ENCODE data around the gene ERBB4. TPM values are rescaled to one million over a fixed set of nuclear protein-coding genes. Genes with fewer than 3 reads are reported as not detected.

The ERBB4 gene
- total RNA-seq, 2 donors from 2014 or later = 1.0 to 32.8 TPM

- Histone ChIP-seq H3K4me1 (replicated peaks) (no peaks in the 10 kb centered on the region), H3K27me3 (replicated peaks; ENCODE audit: insufficient read depth) (no peaks in the 10 kb centered on the region), H3K36me3 (no peaks in the 10 kb centered on the region), H3K27ac (no peak overlapping the region), H3K9me3 (no peaks in the 10 kb centered on the region), H3K4me3 (no peak overlapping the region)
- 82% methylated on average over 5 of the region's 5 CpGs for WGBS
- TF ChIP-seq CTCF (IDR thresholded peaks at IDR 0.05) (no peak), POLR2A (IDR thresholded peaks at IDR 0.05) (no peak), POLR2AphosphoS5 (IDR thresholded peaks at IDR 0.05) (no peak)
- no peak for DNase-seq (ENCODE audit: low spot score)
- intact Hi-C loops (cut with DNase I) = no loop called here
These were observed 181.0 kb downstream of the ERBB4 start for GRCh38 chr2:212357606-212358005.

- Histone ChIP-seq H3K4me3 (no peak overlapping the region), H3K4me1 (replicated peaks) (no peaks in the 10 kb centered on the region), H3K27ac (no peak overlapping the region), H3K27me3 (replicated peaks; ENCODE audit: insufficient read depth) (no peaks in the 10 kb centered on the region), H3K36me3 (no peaks in the 10 kb centered on the region), H3K9me3 (no peaks in the 10 kb centered on the region)
- TF ChIP-seq POLR2AphosphoS5 (IDR thresholded peaks at IDR 0.05) (no peak), POLR2A (IDR thresholded peaks at IDR 0.05) (no peak), CTCF (IDR thresholded peaks at IDR 0.05) (no peak)
- intact Hi-C loops (cut with DNase I) = no loop called here
- DNase-seq (ENCODE audit: low spot score) = no peak
These were observed 184.2 kb downstream of the ERBB4 start for GRCh38 chr2:212354382-212354781.

- no peak for DNase-seq (ENCODE audit: low spot score)
- TF ChIP-seq POLR2A (IDR thresholded peaks at IDR 0.05) (no peak), CTCF (IDR thresholded peaks at IDR 0.05) (no peak), POLR2AphosphoS5 (IDR thresholded peaks at IDR 0.05) (no peak)
- Histone ChIP-seq H3K27ac (no peak overlapping the region), H3K27me3 (replicated peaks; ENCODE audit: insufficient read depth) (no peaks in the 10 kb centered on the region), H3K9me3 (no peaks in the 10 kb centered on the region), H3K4me3 (no peak overlapping the region), H3K4me1 (replicated peaks) (no peaks in the 10 kb centered on the region), H3K36me3 (no peaks in the 10 kb centered on the region)
- intact Hi-C loops (cut with DNase I) = no loop called here
- 71% methylated on average over 4 of the region's 4 CpGs for WGBS
These were observed 190.1 kb downstream of the ERBB4 start for GRCh38 chr2:212348501-212348900.

GRCh38 chr2:212346865-212347264, 191.7 kb downstream of the ERBB4 start:
- Histone ChIP-seq H3K27me3 (replicated peaks; ENCODE audit: insufficient read depth) (no peaks in the 10 kb centered on the region), H3K4me3 (no peak overlapping the region), H3K4me1 (replicated peaks) (no peaks in the 10 kb centered on the region), H3K9me3 (no peaks in the 10 kb centered on the region), H3K36me3 (no peaks in the 10 kb centered on the region), H3K27ac (no peak overlapping the region)
- 64% methylated on average over 2 of the region's 2 CpGs for WGBS
- no peak for DNase-seq (ENCODE audit: low spot score)
- intact Hi-C loops (cut with DNase I) = no loop called here
- no peak for TF ChIP-seq POLR2AphosphoS5 (IDR thresholded peaks at IDR 0.05)
- no peak for TF ChIP-seq POLR2A (IDR thresholded peaks at IDR 0.05)
- TF ChIP-seq CTCF (IDR thresholded peaks at IDR 0.05) = no peak

GRCh38 chr2:212345966-212346365, 192.6 kb downstream of the ERBB4 start:
- TF ChIP-seq CTCF (IDR thresholded peaks at IDR 0.05) (no peak), POLR2A (IDR thresholded peaks at IDR 0.05) (no peak), POLR2AphosphoS5 (IDR thresholded peaks at IDR 0.05) (no peak)
- Histone ChIP-seq H3K4me1 (replicated peaks) (no peaks in the 10 kb centered on the region), H3K4me3 (no peak overlapping the region), H3K27me3 (replicated peaks; ENCODE audit: insufficient read depth) (no peaks in the 10 kb centered on the region), H3K36me3 (no peaks in the 10 kb centered on the region), H3K27ac (no peak overlapping the region), H3K9me3 (no peaks in the 10 kb centered on the region)
- no peak for DNase-seq (ENCODE audit: low spot score)
- intact Hi-C loops (cut with DNase I) = no loop called here
- 0% methylated on average over 1 of the region's 1 CpG for WGBS

Measured in prostate gland (tissue), 2 donors.